Fibroblast of pulmonary artery (primary cell): ENCODE measurements around the gene LRRC32.

Experiments
- DNase-seq: peaks from one replicate; pipeline ENCODE4 v3.0.0-alpha.2; 2010; ENCODE audit warnings: low read depth
- H3K4me3 ChIP-seq: replicated peaks from 2 replicates; pipeline ENCODE4 v1.5.1; 2011; ENCODE audit warnings: low read depth, mild to moderate bottlenecking, control low read depth, low read length, moderate library complexity
- CTCF ChIP-seq: IDR thresholded peaks from 2 replicates; pipeline ENCODE4 v1.5.1; 2011; ENCODE audit warnings: mild to moderate bottlenecking, control low read depth, low read length, inconsistent platforms; ENCODE audit errors: missing control alignments

Gene LRRC32

GRCh38 chr11:76674517-76675400 lies 4.2 kb upstream of the LRRC32 start:
- DNase-seq: no peak
- no peak overlapping the region for H3K4me3 ChIP-seq
- TF ChIP-seq CTCF: no peak

DNA sequence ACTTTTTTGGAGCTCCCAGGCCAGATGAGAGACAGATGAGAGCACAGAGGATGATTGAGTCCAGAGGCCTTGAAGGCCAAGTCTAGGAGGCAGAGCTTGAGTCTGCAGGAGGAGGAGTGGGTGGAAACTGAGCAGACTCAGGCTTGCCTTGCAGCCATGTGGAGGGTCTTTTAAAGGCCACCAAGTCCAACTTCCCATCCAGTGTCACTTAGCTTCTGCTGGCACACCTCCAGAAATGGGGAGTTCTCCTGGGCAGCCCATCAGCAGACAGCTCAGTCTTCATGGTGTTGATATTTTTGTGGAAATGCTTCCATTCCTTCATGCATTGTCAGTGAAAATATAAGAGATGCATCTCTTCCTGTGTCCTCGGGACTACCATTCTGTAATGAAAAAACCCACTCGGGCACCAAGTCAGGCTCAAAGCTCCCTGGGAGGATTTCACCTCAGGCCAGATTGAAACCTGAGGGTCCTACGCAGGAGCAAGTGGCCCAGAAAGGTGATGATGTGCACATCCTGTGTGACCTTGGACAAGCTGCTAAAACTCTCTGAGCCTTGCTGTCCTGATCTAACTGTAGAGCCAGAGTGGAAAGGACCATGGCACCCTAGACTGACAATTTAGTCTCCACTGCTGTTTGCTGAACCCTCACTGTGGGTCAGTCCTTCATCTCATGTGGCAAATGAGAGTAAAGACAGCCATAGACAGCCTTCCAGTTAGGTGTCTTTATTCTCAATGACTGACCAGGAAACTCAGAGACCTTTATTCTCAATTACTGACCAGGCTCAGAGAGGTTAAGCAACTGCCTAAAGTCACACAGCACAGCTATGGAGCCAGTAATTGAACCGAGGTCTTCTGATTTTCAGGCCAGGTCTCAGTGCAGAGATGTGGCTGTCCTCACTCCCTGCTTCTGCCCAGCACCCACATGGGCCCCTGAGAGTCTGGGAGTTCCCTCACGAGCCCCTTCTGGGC lies 2.9 kb upstream of the LRRC32 start:
- H3K4me3 ChIP-seq: no peak overlapping the region
- DNase-seq: no peak
- no peak for TF ChIP-seq CTCF

DNA sequence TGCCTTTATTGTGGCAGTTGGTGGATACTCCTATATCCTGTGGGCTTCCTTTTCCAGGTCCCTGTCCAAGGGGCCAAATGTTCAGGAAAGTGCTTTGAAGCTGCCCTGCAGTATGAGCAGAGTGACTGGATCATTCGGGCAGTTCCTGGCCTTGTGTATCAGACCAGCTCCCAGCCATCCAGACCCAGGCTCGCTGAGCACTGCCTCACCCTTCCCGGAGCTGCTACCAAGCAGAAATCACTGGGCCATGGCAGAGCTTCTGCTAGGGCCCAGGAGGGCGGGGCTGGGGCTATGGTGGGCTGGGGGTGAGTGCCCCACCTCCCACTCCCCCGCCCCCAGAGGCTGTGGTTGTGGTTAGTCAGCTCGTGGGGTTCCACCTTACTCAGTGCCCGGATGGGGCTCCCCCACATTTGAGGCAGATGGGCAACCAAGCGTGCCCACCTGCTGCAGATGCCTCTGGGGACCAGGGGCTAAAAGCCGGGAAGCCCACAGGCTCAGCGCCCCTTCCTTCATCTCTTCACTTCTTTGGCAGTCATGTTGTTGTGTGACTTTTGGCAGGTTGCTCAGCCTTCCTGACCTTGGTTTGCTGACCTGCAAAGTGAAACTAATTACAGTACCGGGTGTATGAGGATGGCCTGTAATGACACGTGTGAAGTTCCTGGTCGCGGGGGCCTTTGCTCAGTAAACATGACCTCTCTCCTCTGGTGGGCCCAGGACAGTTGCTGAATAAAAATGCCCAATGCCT lies 2.1 kb upstream of the LRRC32 start:
- H3K4me3 ChIP-seq: no peak overlapping the region
- no peak for TF ChIP-seq CTCF
- peak; percentile 27 for DNase-seq

GRCh38 chr11:76671626-76672309 lies 1.2 kb upstream of the LRRC32 start:
- DNase-seq: no peak
- no peak overlapping the region for H3K4me3 ChIP-seq
- no peak for TF ChIP-seq CTCF

DNA sequence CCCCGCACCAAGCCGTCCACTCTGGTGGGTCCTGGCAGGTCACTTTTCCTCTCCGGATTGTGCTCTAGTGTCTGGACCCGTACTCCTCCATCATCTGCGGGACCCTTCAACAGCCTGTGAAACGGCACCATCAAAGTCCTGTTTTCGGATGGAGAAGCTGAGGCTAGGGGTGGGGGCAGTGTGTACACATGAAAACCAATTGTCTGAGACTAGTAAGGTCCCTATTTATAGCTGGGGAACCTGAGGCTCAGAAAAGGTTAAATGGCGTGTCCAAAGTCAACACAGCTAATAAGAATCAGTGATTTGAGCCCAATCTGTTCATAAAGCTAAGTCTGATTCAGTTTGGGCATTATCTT lies 668 bp upstream of the LRRC32 start:
- no peak for TF ChIP-seq CTCF
- no peak for DNase-seq
- peak overlapping the region; percentile 55 for H3K4me3 ChIP-seq

- no peak for TF ChIP-seq CTCF
- peak; percentile 83 for DNase-seq
- H3K4me3 ChIP-seq: peak overlapping the region; percentile 55
Observed at GRCh38 chr11:76669901-76670484, 554 bp downstream of the LRRC32 start.
